IPS-NIHi7 (cell line): ENCODE results near the gene GH2.
"Not testable (repeated sequence)": the region's sequence is repeated elsewhere in the genome, so short reads cannot be mapped to it uniquely, and the experiment has no call there.

Experiments used
- DNase-seq: peaks from one replicate; pipeline ENCODE4 v3.0.0; 2012; ENCODE audit warnings: mixed read lengths; ENCODE audit errors: extremely low spot score

GH2 gene

GRCh38 chr17:63911041-63911635, 29.4 kb upstream of the GH2 start, which contains the start of gene CSHL1:
TSS of gene CSHL1 (minus strand) at chr17:63911258. CDS start at chr17:63911196, 62 bp downstream.
- DNase-seq, result no peak

DNA sequence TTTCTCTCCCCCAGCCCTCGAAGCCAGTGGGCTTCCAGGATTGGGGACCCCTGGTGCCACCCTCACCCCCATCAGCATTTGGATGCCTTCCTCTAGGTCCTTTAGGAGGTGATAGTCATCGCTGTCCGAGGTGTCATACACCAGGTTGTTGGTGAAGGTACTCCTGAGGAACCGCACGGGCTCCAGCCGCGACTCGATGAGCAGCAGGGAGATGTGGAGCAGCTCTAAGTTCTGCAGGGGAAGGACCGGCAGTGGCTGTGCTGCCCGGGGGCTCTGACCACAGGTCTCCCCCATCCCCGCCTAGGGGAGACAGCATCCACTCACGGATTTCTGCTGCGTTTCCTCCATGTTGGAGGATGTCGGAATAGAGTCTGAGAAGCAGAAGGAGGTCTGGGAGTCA, 28.4 kb upstream of the GH2 start:
- DNase-seq, result no peak

DNA sequence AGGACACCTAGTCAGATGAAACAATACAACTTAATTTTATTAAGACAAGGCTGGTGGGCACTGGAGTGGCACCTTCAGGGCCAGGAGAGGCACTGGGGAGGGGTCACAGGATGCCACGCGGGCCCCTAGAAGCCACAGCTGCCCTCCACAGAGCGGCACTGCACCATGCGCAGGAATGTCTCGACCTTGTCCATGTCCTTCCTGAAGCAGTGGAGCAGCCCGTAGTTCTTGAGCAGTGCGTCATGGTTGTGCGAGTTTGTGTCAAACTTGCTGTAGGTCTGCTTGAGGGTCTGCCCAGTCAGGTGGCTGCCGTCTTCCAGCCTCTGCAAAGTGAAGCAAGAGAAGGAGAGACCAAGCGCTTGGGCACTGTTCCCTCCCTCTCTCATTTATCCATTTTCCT, 27.8 kb upstream of the GH2 start:
- not testable (repeated sequence) for DNase-seq

- DNase-seq, result peak; percentile 12
Measured at GRCh38 chr17:63907161-63907778, 25.5 kb upstream of the GH2 start.

DNA sequence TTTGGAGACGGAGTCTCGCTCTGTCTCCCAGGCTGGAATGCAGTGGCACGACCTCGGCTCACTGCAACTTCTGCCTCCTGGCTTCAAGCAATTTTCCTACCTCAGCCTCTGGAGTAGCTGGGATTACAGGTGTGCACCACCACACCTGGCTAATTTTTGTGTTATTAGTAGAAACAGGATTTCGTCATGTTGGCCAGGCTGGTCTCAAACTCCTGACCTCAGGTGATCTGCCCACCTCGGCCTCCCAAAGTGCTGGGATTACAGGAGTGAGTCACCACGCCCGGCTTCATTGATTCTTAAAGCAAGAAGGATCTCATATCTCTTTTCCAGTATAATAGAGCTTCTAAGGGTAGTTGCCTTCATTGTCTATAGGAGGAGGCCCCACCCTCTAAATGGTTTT, 23.1 kb upstream of the GH2 start:
- DNase-seq, result not testable (repeated sequence)

- not testable (repeated sequence) for DNase-seq
Measured at GRCh38 chr17:63903787-63904201, 22.1 kb upstream of the GH2 start.

DNA sequence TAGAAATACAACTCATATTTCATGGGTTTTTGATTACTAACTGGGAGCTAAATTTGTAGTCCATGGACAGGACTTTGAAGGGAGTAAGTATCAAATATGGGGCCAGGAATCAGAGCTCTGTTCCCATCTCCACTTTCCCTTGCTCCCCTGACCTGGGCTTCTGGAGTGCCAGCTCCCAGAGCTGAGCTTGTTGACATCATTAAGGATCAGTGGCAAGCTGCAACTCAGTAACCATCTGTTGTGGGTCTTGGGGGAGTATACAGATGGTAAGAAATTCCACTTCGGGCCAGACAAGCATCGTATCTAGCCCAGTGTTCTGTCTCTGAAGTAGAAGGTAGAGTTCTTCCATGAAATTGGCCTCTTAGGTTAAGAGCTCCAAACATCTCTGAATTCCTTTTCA, 20.2 kb upstream of the GH2 start:
- DNase-seq, result not testable (repeated sequence)

DNA sequence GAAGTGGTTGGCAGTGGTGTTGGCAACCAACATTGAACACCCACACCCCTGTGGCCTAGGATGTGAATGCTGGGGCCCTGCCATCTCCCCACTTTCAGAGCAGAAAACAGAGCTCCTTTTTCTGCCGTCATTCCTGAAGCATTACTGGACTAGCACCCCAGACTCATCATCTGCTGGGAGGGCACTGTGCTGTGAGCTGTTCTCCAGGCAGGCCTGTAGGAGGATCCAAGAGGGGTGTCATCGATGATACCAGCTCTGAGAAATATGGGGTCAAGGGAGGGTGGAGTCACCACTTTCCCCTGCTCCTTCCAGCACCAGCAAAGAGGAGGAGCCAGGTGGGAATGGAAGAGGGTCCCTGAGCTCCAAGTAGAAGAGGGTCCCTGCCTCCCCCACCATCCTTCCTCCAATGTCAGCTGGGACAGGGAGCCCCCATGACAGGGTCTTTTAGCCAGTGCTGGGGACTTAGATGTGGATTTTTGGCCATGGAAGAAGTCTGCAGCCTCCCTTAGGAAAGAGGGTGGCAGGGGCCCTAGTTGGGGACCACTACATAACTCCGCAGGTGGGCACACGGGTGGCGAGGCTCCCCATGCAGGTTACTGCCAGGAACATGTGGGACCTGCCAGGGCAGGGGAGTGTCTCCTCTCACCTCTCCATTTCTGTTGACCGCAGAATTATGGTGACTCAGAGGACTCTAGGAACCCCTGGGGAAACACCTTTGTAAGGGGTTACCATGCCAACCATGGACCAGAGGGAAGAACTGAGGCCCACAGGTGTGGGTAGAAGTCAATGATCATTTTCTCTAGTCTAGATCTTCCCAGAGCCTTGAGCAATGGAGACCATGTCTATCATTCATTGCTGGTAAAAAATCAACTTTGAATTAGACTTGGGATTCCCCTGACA, 17.4 kb upstream of the GH2 start:
- DNase-seq, result not testable (repeated sequence)

GRCh38 chr17:63896524-63897354, 15.0 kb upstream of the GH2 start, which contains the start of gene CSH1:
TSS of gene CSH1 (minus strand) at chr17:63896574. CDS start at chr17:63896511, 63 bp downstream.
- not testable (repeated sequence) for DNase-seq

DNA sequence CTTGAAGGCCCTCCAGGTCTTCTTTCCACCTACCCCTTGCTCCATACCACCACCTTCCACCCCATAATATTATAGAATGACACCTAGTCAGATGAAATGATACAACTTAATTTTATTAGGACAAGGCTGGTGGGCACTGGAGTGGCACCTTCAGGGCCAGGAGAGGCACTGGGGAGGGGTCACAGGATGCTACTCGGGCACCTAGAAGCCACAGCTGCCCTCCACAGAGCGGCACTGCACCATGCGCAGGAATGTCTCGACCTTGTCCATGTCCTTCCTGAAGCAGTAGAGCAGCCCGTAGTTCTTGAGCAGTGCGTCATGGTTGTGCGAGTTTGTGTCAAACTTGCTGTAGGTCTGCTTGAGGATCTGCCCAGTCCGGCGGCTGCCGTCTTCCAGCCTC, 13.1 kb upstream of the GH2 start:
- DNase-seq, result not testable (repeated sequence)

- not testable (repeated sequence) for DNase-seq
Measured at GRCh38 chr17:63894021-63894420, 12.3 kb upstream of the GH2 start.

DNA sequence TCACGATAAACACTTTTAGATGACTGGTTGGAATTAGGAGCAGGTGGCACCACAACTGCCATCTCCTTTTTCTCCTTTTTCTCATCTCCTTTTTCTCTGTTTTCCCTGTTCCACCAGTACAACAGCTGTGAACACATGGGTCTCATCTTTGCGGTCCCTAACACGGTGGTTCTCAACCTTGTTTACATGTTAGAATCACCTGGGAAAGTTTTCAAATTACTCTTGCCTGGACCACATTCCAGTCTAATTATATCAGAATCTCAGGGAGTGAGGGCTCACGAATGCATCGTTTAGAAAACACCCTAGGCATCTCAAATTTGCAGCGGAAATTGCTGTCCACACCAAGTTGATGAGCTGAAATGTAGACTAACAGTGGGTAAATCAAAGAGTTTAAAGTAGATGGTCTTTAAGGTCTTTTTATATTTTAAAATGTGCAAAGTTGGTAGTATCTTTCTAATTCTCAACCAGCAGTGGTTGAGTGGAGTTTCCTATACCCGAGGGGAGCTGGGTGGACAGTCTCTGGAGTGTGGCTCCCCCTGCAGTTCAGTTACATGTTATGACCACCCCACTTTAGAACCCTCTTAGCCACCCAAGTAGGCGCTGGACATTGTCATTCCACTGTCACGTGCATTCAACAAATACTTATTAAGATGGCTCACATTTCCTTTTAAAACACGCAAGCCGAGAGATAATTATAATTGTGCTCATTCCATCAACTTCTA, 10.7 kb upstream of the GH2 start:
- DNase-seq, result not testable (repeated sequence)

DNA sequence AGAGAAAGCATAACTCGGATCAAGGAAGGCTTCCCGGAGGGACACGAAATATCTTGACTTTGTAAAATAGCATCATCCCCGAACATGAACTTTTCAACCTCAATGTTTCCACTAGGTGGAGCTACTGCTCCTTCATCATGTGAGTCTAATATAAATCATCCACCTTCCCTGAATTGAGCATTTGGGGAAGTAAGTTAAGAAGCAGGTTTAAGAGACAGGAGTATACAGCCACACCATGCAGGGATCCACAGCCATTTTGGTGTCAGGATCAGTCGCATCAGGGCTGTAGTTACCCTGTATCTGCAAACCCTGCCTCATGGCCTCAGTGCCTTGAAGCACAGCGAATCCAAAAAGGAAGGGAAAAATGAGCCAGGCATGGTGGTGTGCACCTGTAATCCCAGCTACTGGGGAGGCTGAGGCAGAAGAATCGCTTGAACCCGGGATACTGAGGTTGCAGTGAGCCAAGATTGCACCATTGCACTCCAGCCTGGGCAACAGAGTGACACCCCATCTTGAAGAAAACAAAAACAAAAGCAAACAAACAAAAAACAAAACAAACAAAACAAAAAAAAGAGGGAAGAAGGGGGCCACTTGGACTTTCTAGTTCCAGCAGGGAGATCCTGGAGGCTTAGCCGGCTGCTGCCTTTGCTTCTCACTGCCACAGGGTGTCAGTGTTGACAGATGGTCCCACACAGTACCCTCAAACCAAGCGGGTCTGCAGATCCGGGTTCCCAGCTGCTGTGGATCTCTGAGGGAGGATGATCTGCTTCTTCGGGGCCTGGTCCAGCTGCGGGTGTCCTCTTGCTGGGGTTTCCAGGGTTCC, 7.5 kb upstream of the GH2 start:
- DNase-seq, result peak; percentile 24

DNA sequence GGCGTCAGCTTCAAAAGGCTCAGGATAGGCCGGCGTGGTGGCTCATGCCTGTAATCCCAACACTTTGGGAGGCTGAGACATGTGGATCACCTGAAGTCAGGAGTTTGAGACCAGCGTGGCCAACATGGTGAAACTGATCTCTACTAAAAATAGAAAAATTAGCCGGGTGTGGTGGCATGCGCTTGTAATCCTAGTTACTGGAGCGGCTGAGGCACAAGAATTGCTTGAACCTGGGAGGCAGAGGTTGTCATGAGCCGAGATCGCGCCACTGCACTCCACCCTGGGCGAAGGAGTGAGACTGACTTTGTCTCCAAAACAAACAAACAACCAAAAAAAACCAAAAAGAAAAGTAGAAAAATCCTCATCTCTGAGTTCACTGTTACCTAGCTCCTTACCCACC, 3.4 kb upstream of the GH2 start:
- DNase-seq, result not testable (repeated sequence)

- not testable (repeated sequence) for DNase-seq
Measured at GRCh38 chr17:63882626-63883126, 932 bp upstream of the GH2 start.

- DNase-seq, result peak; percentile 74
Measured at GRCh38 chr17:63881337-63881736, 407 bp downstream of the GH2 start.

- DNase-seq, result no peak
Measured at GRCh38 chr17:63880706-63881105, 1.0 kb downstream of the GH2 start.

DNA sequence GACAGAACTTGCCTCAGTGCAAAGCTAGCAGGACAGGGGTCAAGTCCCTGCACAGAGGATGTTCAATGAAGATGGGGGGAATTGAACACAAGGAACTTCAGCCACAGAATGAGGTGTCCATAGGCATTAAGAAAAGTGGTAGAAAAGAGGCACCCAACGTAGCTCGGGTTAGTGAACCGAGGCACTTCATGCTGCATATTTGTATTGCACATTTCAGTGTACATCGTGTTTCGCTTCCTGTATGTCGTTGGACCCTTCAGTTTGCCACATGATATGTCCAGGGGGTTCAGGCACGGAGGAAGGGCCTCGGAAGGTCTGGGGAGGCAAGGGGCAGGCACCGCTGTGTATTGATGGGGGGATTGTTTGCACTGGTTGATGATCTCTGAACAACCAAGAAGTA, 3.3 kb downstream of the GH2 start:
- not testable (repeated sequence) for DNase-seq

GRCh38 chr17:63874693-63875092, 7.1 kb downstream of the GH2 start:
- not testable (repeated sequence) for DNase-seq
